Endothelial cell (in vitro differentiated cells): ENCODE results near the gene KPNA3. TPM values are rescaled to one million over a fixed set of nuclear protein-coding genes. Genes with fewer than 3 reads are reported as not detected.

ENCODE experiments used
- DNase-seq: peaks from one replicate; pipeline ENCODE4 v3.0.0; 2021; ENCODE audit warnings: low spot score
- H3K27ac Mint-ChIP-seq: one replicate; pipeline ENCODE4 v1.8.0; 2021; ENCODE audit warnings: mixed read lengths, inconsistent platforms; ENCODE audit not compliant: unreplicated experiment
- H3K27me3 Mint-ChIP-seq: one replicate; pipeline ENCODE4 v1.8.0; 2021; ENCODE audit warnings: mild to moderate bottlenecking, moderate library complexity, mixed read lengths, inconsistent platforms; ENCODE audit not compliant: unreplicated experiment
- H3K36me3 Mint-ChIP-seq: one replicate; pipeline ENCODE4 v1.8.0; 2021; ENCODE audit warnings: mild to moderate bottlenecking, low read depth, mixed read lengths, inconsistent platforms; ENCODE audit not compliant: unreplicated experiment
- H3K4me1 Mint-ChIP-seq: one replicate; pipeline ENCODE4 v1.8.0; 2021; ENCODE audit warnings: mild to moderate bottlenecking, mixed read lengths, inconsistent platforms; ENCODE audit not compliant: unreplicated experiment
- H3K4me3 Mint-ChIP-seq: one replicate; pipeline ENCODE4 v1.8.0; 2021; ENCODE audit warnings: mild to moderate bottlenecking, mixed read lengths, inconsistent platforms; ENCODE audit not compliant: unreplicated experiment
- H3K9me3 Mint-ChIP-seq: one replicate; pipeline ENCODE4 v1.8.0; 2021; ENCODE audit warnings: mixed read lengths, inconsistent platforms; ENCODE audit not compliant: unreplicated experiment
- CTCF ChIP-seq: fragments of 200-600 bp; sonication (generic); IDR thresholded peaks from one replicate; pipeline ENCODE4 v1.5.0; 2021; ENCODE audit warnings: antibody characterized with exemption; ENCODE audit not compliant: unreplicated experiment
- total RNA-seq: library from RNA; stranded (reverse); fragmentation: NEBNext Ultra II Directional; extraction: Animal tissue kit (Norgen Biotek cat#: 25700); gene quantifications from one replicate; pipeline ENCODE4 v1.2.1, GENCODE V29; 2021; ENCODE audit not compliant: unreplicated experiment

Gene KPNA3
- total RNA-seq, 1 donor from 2014 or later, result 50.3 TPM

- TF ChIP-seq CTCF, result no peak
- no peak for DNase-seq
- Mint-ChIP-seq H3K4me3 (peak overlapping the region; percentile 44), H3K36me3 (peaks cover 39% of the 10 kb centered on the region), H3K9me3 (peaks cover 5% of the 10 kb centered on the region), H3K27me3 (no peaks in the 10 kb centered on the region), H3K4me1 (no peaks in the 10 kb centered on the region), H3K27ac (no peak overlapping the region)
Observed at GRCh38 chr13:49760558-49760957, 31.9 kb downstream of the KPNA3 start.

- TF ChIP-seq CTCF, result no peak
- Mint-ChIP-seq H3K4me3 (peak overlapping the region; percentile 44), H3K27me3 (no peaks in the 10 kb centered on the region), H3K27ac (no peak overlapping the region), H3K9me3 (peaks cover 5% of the 10 kb centered on the region), H3K4me1 (no peaks in the 10 kb centered on the region), H3K36me3 (peaks cover 34% of the 10 kb centered on the region)
- no peak for DNase-seq
Observed at GRCh38 chr13:49759503-49759902, 33.0 kb downstream of the KPNA3 start.

GRCh38 chr13:49756263-49756662 is 36.2 kb downstream of the KPNA3 start:
- DNase-seq, result no peak
- Mint-ChIP-seq H3K36me3 (peaks cover 21% of the 10 kb centered on the region), H3K9me3 (peaks cover 5% of the 10 kb centered on the region), H3K27ac (no peak overlapping the region), H3K4me1 (no peaks in the 10 kb centered on the region), H3K27me3 (peaks cover 2% of the 10 kb centered on the region), H3K4me3 (no peak overlapping the region)
- no peak for TF ChIP-seq CTCF

- Mint-ChIP-seq H3K4me3 (no peak overlapping the region), H3K4me1 (no peaks in the 10 kb centered on the region), H3K27ac (no peak overlapping the region), H3K36me3 (peaks cover 5% of the 10 kb centered on the region), H3K9me3 (no peaks in the 10 kb centered on the region), H3K27me3 (peaks cover 5% of the 10 kb centered on the region)
- no peak for TF ChIP-seq CTCF
- no peak for DNase-seq
Observed at GRCh38 chr13:49754146-49754545, 38.3 kb downstream of the KPNA3 start.

GRCh38 chr13:49749848-49750247 is 42.6 kb downstream of the KPNA3 start:
- Mint-ChIP-seq H3K9me3 (no peaks in the 10 kb centered on the region), H3K27me3 (peaks cover 5% of the 10 kb centered on the region), H3K27ac (no peak overlapping the region), H3K4me1 (no peaks in the 10 kb centered on the region), H3K4me3 (no peak overlapping the region), H3K36me3 (peaks cover 5% of the 10 kb centered on the region)
- DNase-seq, result no peak
- TF ChIP-seq CTCF, result no peak
